HepG2 (cell line): ENCODE results near the gene ZNF483. TPM values are rescaled to one million over a fixed set of nuclear protein-coding genes. Genes with fewer than 3 reads are reported as not detected.

ENCODE experiments used
- ATAC-seq: fragments of 200-7000 bp; cut with Tn5 transposase; 3 replicates; pipeline ENCODE4 v1.9.1; 2020; ENCODE audit warnings: mild to moderate bottlenecking, moderate library complexity
- BruUV-seq: library from RNA; stranded (reverse); fragments of 400-500 nt; replicated peaks from 2 replicates; lab custom pipeline; 2021; lab: Mats Ljungman, UMichigan
- CTCF ChIA-PET: fragments of 300-600 bp; formaldehyde crosslinking; extraction: SDS; loops from one replicate; lab custom pipeline; 2021; ENCODE audit warnings: low total read pairs, inconsistent platforms, low intra/inter-chr PET ratio; lab: Yijun Ruan, JAX
- POLR2A ChIA-PET: fragments of 350-600 bp; sonication (Branson Sonifier 250); formaldehyde crosslinking; loops from one replicate; lab custom pipeline; 2020; ENCODE audit warnings: antibody characterized with exemption, inconsistent platforms; lab: Yijun Ruan, JAX
- DNase-seq: peaks from one replicate; pipeline ENCODE4 v3.0.0-alpha.2; 2015; ENCODE audit warnings: low spot score
- FAIRE-seq: peaks from 3 replicates; lab custom pipeline; 2011; peaks lifted over from hg19 to GRCh38; lab: Jason Lieb, UNC
- H2AFZ ChIP-seq: one replicate; pipeline ENCODE4 v1.6.1; 2011; ENCODE audit warnings: low read length, inconsistent platforms
- H3K27ac ChIP-seq: fragments of 300-600 bp; 3 replicates; pipeline ENCODE4 v1.8.0; 2011; ENCODE audit warnings: mixed run types, mild to moderate bottlenecking, mixed read lengths, low read length, inconsistent platforms; ENCODE audit not compliant: insufficient read depth; ENCODE audit errors: extremely low read length
- H3K27me3 ChIP-seq, 2 experiments: fragments of 200-600 bp in 1 of 2; 2 replicates in 1 of 2; 3 replicates in 1 of 2; pipeline versions ENCODE4 v1.6.0 to v1.8.0; 2011; ENCODE audit warnings: low read length in 2 of 2, mild to moderate bottlenecking in 2 of 2, moderate library complexity in 2 of 2, inconsistent platforms in 1 of 2; ENCODE audit not compliant: insufficient read depth in 2 of 2, control insufficient read depth in 1 of 2
- H3K36me3 ChIP-seq, 2 experiments: fragments of 200-600 bp in 1 of 2; replicated peaks in 1 of 2; 2 replicates in 1 of 2; 3 replicates in 1 of 2; pipeline versions ENCODE4 v1.5.1 to v1.8.0; 2011; ENCODE audit warnings: low read length in 2 of 2, inconsistent platforms in 1 of 2; ENCODE audit not compliant: insufficient read depth in 2 of 2, control insufficient read depth in 1 of 2
- H3K4me1 ChIP-seq: 2 replicates; pipeline ENCODE4 v1.5.1; 2012; ENCODE audit warnings: low read length, inconsistent platforms; ENCODE audit not compliant: insufficient read depth
- H3K4me2 ChIP-seq: 2 replicates; pipeline ENCODE4 v1.6.0; 2011; ENCODE audit warnings: low read depth, low read length, inconsistent platforms
- H3K4me3 ChIP-seq, 3 experiments: fragments of 200-600 bp in 1 of 3; sonication (generic), shearing (Covaris generic) in 1 of 3; replicated peaks in 1 of 3; 2 replicates each; pipeline ENCODE4 v1.5.1; 2011 to 2016; ENCODE audit warnings: low read length in 3 of 3, inconsistent platforms in 2 of 3, low read depth in 2 of 3, mild to moderate bottlenecking in 2 of 3, control low read depth in 1 of 3, mixed read lengths in 1 of 3; ENCODE audit not compliant: insufficient read depth in 1 of 3
- H3K79me2 ChIP-seq: one replicate; pipeline ENCODE4 v1.6.1; 2011; ENCODE audit warnings: low read length, inconsistent platforms; ENCODE audit not compliant: insufficient read depth
- H3K9ac ChIP-seq: 2 replicates; pipeline ENCODE4 v1.6.0; 2011; ENCODE audit warnings: mild to moderate bottlenecking, low read depth, low read length, inconsistent platforms; ENCODE audit not compliant: insufficient read depth
- H3K9me3 ChIP-seq: 2 replicates; pipeline ENCODE4 v1.5.1; 2012; ENCODE audit warnings: mild to moderate bottlenecking, low read length
- H4K20me1 ChIP-seq: 2 replicates; pipeline ENCODE4 v1.6.0; 2011; ENCODE audit warnings: inconsistent platforms, mild to moderate bottlenecking, low read length, moderate library complexity; ENCODE audit not compliant: insufficient read depth
- CAMTA2 ChIP-seq: sonication (generic); formaldehyde crosslinking; IDR thresholded peaks from 2 replicates; pipeline ENCODE4 v1.4.0; 2020; ENCODE audit warnings: mild to moderate bottlenecking, missing genetic modification reagents, borderline replicate concordance
- DMAP1 ChIP-seq: IDR thresholded peaks from 2 replicates; pipeline ENCODE4 v1.6.1; 2016
- GFI1 ChIP-seq: sonication (generic); formaldehyde crosslinking; IDR thresholded peaks from 2 replicates; pipeline ENCODE4 v1.5.0; 2020; ENCODE audit warnings: missing genetic modification reagents, mild to moderate bottlenecking, borderline replicate concordance
- HMG20B ChIP-seq: conservative IDR thresholded peaks from 2 replicates; pipeline ENCODE4 v1.6.1; 2016; ENCODE audit warnings: missing genetic modification reagents, missing compliant biosample characterization
- MAFF ChIP-seq: IDR thresholded peaks from 2 replicates; pipeline ENCODE4 v1.6.1; 2011; ENCODE audit warnings: low read depth, low read length, improper control_type of control experiment
- MTF1 ChIP-seq: sonication (generic); formaldehyde crosslinking; IDR thresholded peaks from 2 replicates; pipeline ENCODE4 v1.5.0; 2020; ENCODE audit warnings: missing genetic modification reagents
- SKI ChIP-seq: fragments of 450-650 bp; IDR thresholded peaks from one replicate; pipeline ENCODE4 v1.6.1; 2018; ENCODE audit warnings: mild to moderate bottlenecking; ENCODE audit not compliant: partially characterized antibody
- SMYD3 ChIP-seq: sonication (generic); formaldehyde crosslinking; IDR thresholded peaks from 2 replicates; pipeline ENCODE4 v1.8.1; 2023; ENCODE audit warnings: mild to moderate bottlenecking, missing genetic modification reagents
- SP2 ChIP-seq: sonication (generic); formaldehyde crosslinking; IDR thresholded peaks from 2 replicates; pipeline ENCODE4 v1.5.1; 2020; ENCODE audit warnings: mild to moderate bottlenecking, missing genetic modification reagents
- TCF7 ChIP-seq: sonication (generic); IDR thresholded peaks from 2 replicates; pipeline ENCODE4 v1.6.1; 2016; ENCODE audit warnings: antibody characterized with exemption, low read depth
- TEAD3 ChIP-seq: optimal IDR thresholded peaks from 2 replicates; pipeline ENCODE3; 2016; ENCODE audit warnings: borderline replicate concordance
- ZBTB21 ChIP-seq: sonication (generic); formaldehyde crosslinking; IDR thresholded peaks from 2 replicates; pipeline ENCODE4 v1.4.0; 2020; ENCODE audit warnings: missing genetic modification reagents
- ZC3H13 ChIP-seq: sonication (generic); formaldehyde crosslinking; IDR thresholded peaks from 2 replicates; pipeline ENCODE4 v1.8.1; 2023; ENCODE audit warnings: mild to moderate bottlenecking, missing genetic modification reagents, moderate library complexity
- WGBS: methylation state at CpG from one replicate; pipeline ENCODE4 v1.1.6; 2017; ENCODE audit warnings: low lambda C conversion rate; 5-methylcytosine and 5-hydroxymethylcytosine counted together
- in situ Hi-C: cut with HindIII; loops from 2 replicates; pipeline ENCODE4 v1.10.0; 2017; ENCODE audit warnings: low pct_unique_long_range_greater_than_20kb; ENCODE audit not compliant: extremely low pct_ligation_motif_present
- intact Hi-C: fragments of 100-400 bp; cut with micrococcal nuclease; formaldehyde crosslinking; loops from one replicate; pipeline ENCODE4 v1.10.0; 2022; ENCODE audit not compliant: unreplicated experiment
- polyA plus RNA-seq, 8 experiments: library from polyadenylated mRNA; depleted of rRNA in 3 of 8; stranded (reverse) in 7 of 8; unstranded in 1 of 8; fragments of >200 nt; fragmentation: Illumina TruSeq in 4 of 8; extraction: Trizol in 4 of 8; gene quantifications; 2 replicates each; pipeline versions ENCODE4 v1.2.1 to v1.2.3, GENCODE V29; 2011 to 2016; ENCODE audit warnings: low read depth in 4 of 8, missing spikeins in 1 of 8, mixed read lengths in 1 of 8; ENCODE audit not compliant: insufficient read depth in 1 of 8
- total RNA-seq, 5 experiments: library from RNA; depleted of rRNA; stranded (reverse); fragments of >200 nt; fragmentation: Illumina TruSeq; extraction: Trizol; gene quantifications; 2 replicates each; pipeline ENCODE4 v1.2.3, GENCODE V29; 2016; ENCODE audit warnings: low read depth in 1 of 5
- TF ChIP-seq, protein P1 (sequence below): sonication (generic); formaldehyde crosslinking; IDR thresholded peaks from 2 replicates; pipeline ENCODE4 v1.4.0; 2020; ENCODE audit warnings: missing genetic modification reagents
- TF ChIP-seq, protein P2 (sequence below): sonication (generic); formaldehyde crosslinking; IDR thresholded peaks from 2 replicates; pipeline ENCODE4 v1.5.0; 2020; ENCODE audit warnings: missing genetic modification reagents
- TF ChIP-seq, protein P3 (sequence below): sonication (generic); formaldehyde crosslinking; IDR thresholded peaks from 2 replicates; pipeline ENCODE4 v1.4.0; 2020; ENCODE audit warnings: missing genetic modification reagents, borderline replicate concordance

Gene ZNF483
- total and polyA plus RNA-seq, 2 of the 13 experiments (the other 11 are each of a cell fraction or from before 2014, with no cell fraction given), result 2.0 to 9.5 TPM

DNA sequence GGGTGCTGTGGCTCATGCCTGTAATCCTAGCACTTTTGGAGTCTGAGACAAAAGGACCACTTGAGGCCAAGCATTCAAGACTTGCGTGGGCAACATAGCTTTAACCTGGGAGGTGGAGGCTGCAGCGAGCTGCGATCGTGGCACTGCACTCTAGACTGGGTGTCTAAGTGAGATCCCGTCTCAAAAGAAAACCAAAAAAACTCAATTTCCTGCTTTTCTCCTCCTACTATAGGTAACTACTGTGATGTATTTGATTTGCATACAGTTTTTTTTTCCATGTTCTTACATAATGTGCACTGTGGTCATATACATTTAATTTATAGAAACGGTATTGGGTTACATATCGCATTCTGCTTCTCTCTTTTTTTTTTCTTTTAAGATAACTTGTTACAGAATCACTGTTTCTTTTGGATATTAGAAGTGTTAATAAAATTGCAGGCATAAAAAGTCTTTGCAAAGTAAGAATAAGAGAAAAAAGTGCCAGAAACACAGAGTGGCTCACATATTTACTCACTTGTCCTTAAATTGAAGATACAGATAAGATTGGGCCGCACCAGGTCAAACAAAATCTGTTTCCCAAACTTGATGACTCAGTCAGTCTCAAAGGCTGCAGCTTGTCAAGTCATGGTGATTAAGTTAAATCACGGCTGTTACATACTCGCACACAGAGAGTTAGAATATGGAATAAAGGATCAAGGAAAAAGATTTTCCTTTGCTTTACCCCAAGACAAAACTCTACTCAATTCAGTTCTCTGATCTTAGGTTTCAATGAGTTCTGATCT, 76.4 kb downstream of the ZNF483 start:
- no peak overlapping the region for H3K9ac ChIP-seq
- no peaks in the 10 kb centered on the region for H3K9me3 ChIP-seq
- H3K27me3 ChIP-seq, result no peaks in the 10 kb centered on the region
- DNase-seq (peak; percentile 70), ATAC-seq (no peak), FAIRE-seq (peak; percentile 8)
- intact Hi-C loops (no loop called here), in situ Hi-C loops (loop anchor here (10.0 kb wide), 1 partner anchor 93 kb away; no protein-coding TSS in a partner anchor)
- H3K27ac ChIP-seq, result peak overlapping the region; percentile 6
- H3K4me2 ChIP-seq, result peak overlapping the region; percentile 39; the same call in 1 of the 2 replicates
- 38% methylated on average over 10 of the region's 10 CpGs for WGBS
- no peak overlapping the region for H2AFZ ChIP-seq
- peaks cover 67% of the 10 kb centered on the region for H3K4me1 ChIP-seq
- no peak overlapping the region for H3K4me3 ChIP-seq
- H3K36me3 ChIP-seq, result no peaks in the 10 kb centered on the region
- POLR2A ChIA-PET, result interaction anchor here (1.6 kb wide), 1 partner anchor 30 kb away, joined by 3 read pairs; the partner anchor contains the start of gene DNAJC25
- no TSS peak for BruUV-seq
- H3K79me2 ChIP-seq, result no peaks in the 10 kb centered on the region
- CTCF ChIA-PET, result interaction anchor here (1.1 kb wide), 1 partner anchor 12 kb away, joined by 3 read pairs; no protein-coding TSS in a partner anchor
- H4K20me1 ChIP-seq, result no peaks in the 10 kb centered on the region
- TF ChIP-seq MAFF (peak; percentile 80), MTF1 (no peak), TEAD3 (CRISPR knock-in tag) (no peak), ZC3H13 (CRISPR knock-in tag) (no peak), CAMTA2 (CRISPR knock-in tag) (no peak), DMAP1 (no peak), ZBTB21 (CRISPR knock-in tag) (no peak), SP2 (CRISPR knock-in tag) (no peak), SKI (no peak), GFI1 (CRISPR knock-in tag) (peak; percentile 82), TCF7 (peak; percentile 30; the same call in 1 of the 2 replicates), SMYD3 (no peak), HMG20B (0 out of 2 replicates have a peak, but pooled peaks have one; percentile 29)
- TF ChIP-seq, protein P1, sequence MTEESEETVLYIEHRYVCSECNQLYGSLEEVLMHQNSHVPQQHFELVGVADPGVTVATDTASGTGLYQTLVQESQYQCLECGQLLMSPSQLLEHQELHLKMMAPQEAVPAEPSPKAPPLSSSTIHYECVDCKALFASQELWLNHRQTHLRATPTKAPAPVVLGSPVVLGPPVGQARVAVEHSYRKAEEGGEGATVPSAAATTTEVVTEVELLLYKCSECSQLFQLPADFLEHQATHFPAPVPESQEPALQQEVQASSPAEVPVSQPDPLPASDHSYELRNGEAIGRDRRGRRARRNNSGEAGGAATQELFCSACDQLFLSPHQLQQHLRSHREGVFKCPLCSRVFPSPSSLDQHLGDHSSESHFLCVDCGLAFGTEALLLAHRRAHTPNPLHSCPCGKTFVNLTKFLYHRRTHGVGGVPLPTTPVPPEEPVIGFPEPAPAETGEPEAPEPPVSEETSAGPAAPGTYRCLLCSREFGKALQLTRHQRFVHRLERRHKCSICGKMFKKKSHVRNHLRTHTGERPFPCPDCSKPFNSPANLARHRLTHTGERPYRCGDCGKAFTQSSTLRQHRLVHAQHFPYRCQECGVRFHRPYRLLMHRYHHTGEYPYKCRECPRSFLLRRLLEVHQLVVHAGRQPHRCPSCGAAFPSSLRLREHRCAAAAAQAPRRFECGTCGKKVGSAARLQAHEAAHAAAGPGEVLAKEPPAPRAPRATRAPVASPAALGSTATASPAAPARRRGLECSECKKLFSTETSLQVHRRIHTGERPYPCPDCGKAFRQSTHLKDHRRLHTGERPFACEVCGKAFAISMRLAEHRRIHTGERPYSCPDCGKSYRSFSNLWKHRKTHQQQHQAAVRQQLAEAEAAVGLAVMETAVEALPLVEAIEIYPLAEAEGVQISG, result no peak
- TF ChIP-seq, protein P2, sequence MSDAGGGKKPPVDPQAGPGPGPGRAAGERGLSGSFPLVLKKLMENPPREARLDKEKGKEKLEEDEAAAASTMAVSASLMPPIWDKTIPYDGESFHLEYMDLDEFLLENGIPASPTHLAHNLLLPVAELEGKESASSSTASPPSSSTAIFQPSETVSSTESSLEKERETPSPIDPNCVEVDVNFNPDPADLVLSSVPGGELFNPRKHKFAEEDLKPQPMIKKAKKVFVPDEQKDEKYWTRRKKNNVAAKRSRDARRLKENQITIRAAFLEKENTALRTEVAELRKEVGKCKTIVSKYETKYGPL (CRISPR knock-in tag), result no peak
- TF ChIP-seq, protein P3, sequence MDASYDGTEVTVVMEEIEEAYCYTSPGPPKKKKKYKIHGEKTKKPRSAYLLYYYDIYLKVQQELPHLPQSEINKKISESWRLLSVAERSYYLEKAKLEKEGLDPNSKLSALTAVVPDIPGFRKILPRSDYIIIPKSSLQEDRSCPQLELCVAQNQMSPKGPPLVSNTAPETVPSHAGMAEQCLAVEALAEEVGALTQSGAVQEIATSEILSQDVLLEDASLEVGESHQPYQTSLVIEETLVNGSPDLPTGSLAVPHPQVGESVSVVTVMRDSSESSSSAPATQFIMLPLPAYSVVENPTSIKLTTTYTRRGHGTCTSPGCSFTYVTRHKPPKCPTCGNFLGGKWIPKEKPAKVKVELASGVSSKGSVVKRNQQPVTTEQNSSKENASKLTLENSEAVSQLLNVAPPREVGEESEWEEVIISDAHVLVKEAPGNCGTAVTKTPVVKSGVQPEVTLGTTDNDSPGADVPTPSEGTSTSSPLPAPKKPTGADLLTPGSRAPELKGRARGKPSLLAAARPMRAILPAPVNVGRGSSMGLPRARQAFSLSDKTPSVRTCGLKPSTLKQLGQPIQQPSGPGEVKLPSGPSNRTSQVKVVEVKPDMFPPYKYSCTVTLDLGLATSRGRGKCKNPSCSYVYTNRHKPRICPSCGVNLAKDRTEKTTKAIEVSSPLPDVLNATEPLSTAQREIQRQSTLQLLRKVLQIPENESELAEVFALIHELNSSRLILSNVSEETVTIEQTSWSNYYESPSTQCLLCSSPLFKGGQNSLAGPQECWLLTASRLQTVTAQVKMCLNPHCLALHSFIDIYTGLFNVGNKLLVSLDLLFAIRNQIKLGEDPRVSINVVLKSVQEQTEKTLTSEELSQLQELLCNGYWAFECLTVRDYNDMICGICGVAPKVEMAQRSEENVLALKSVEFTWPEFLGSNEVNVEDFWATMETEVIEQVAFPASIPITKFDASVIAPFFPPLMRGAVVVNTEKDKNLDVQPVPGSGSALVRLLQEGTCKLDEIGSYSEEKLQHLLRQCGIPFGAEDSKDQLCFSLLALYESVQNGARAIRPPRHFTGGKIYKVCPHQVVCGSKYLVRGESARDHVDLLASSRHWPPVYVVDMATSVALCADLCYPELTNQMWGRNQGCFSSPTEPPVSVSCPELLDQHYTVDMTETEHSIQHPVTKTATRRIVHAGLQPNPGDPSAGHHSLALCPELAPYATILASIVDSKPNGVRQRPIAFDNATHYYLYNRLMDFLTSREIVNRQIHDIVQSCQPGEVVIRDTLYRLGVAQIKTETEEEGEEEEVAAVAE (CRISPR knock-in tag), result no peak
